BE2C (cell line): ENCODE measurements around the gene SNAPC2.

Experiments
- DNase-seq: peaks from one replicate; pipeline ENCODE4 v3.0.0-alpha.2; 2020
- H3K27me3 ChIP-seq: fragments of 250-450 bp; sonication (Bioruptor Pico); 2 replicates; pipeline ENCODE4 v1.5.1; 2020; ENCODE audit warnings: mild to moderate bottlenecking
- H3K36me3 ChIP-seq: fragments of 250-450 bp; sonication (Bioruptor Pico); 2 replicates; pipeline ENCODE4 v1.5.1; 2020; ENCODE audit warnings: mild to moderate bottlenecking
- H3K4me1 ChIP-seq: fragments of 250-450 bp; sonication (Bioruptor Pico); 2 replicates; pipeline ENCODE4 v1.5.1; 2020
- H3K4me3 ChIP-seq: 2 replicates; pipeline ENCODE4 v1.5.1; 2011; ENCODE audit warnings: low read depth, low read length
- H3K9me3 ChIP-seq: fragments of 250-450 bp; sonication (Bioruptor Pico); 2 replicates; pipeline ENCODE4 v1.5.1; 2020
- CTCF ChIP-seq: IDR thresholded peaks from 2 replicates; pipeline ENCODE4 v1.5.1; 2012; ENCODE audit warnings: mild to moderate bottlenecking, low read depth, low read length

Gene SNAPC2

GRCh38 chr19:7918615-7919421 is 1.3 kb upstream of the SNAPC2 start:
- no peak for DNase-seq
- Histone ChIP-seq H3K4me3 (no peak overlapping the region), H3K36me3 (no peaks in the 10 kb centered on the region; the same call in 1 of the 2 replicates), H3K4me1 (0 out of 2 replicates have a peak, but pooled peaks cover 3% of the 10 kb centered on the region), H3K9me3 (no peaks in the 10 kb centered on the region), H3K27me3 (peaks cover 43% of the 10 kb centered on the region)
- no peak for TF ChIP-seq CTCF

- DNase-seq = peak; percentile 100
- Histone ChIP-seq H3K27me3 (peaks cover 31% of the 10 kb centered on the region), H3K36me3 (no peaks in the 10 kb centered on the region; the same call in 1 of the 2 replicates), H3K9me3 (no peaks in the 10 kb centered on the region), H3K4me3 (peak overlapping the region; percentile 65), H3K4me1 (0 out of 2 replicates have a peak, but pooled peaks cover 3% of the 10 kb centered on the region)
- TF ChIP-seq CTCF = no peak
Observed at GRCh38 chr19:7920519-7921301, 572 bp downstream of the SNAPC2 start.

- Histone ChIP-seq H3K4me3 (peak overlapping the region; percentile 24), H3K27me3 (peaks cover 24% of the 10 kb centered on the region), H3K36me3 (no peaks in the 10 kb centered on the region; the same call in 1 of the 2 replicates), H3K9me3 (no peaks in the 10 kb centered on the region), H3K4me1 (peaks cover 6% of the 10 kb centered on the region)
- no peak for DNase-seq
- TF ChIP-seq CTCF = no peak
Observed at GRCh38 chr19:7921302-7921966, 1.3 kb downstream of the SNAPC2 start.

GRCh38 chr19:7921967-7922835 is 2.1 kb downstream of the SNAPC2 start:
- Histone ChIP-seq H3K36me3 (no peaks in the 10 kb centered on the region; the same call in 1 of the 2 replicates), H3K27me3 (peaks cover 17% of the 10 kb centered on the region), H3K4me3 (no peak overlapping the region), H3K9me3 (no peaks in the 10 kb centered on the region), H3K4me1 (peaks cover 14% of the 10 kb centered on the region)
- no peak for TF ChIP-seq CTCF
- no peak for DNase-seq

GRCh38 chr19:7922836-7923195 is 2.7 kb downstream of the SNAPC2 start:
- Histone ChIP-seq H3K27me3 (peaks cover 10% of the 10 kb centered on the region), H3K4me3 (no peak overlapping the region), H3K36me3 (no peaks in the 10 kb centered on the region; the same call in 1 of the 2 replicates), H3K9me3 (no peaks in the 10 kb centered on the region), H3K4me1 (peaks cover 20% of the 10 kb centered on the region)
- DNase-seq = no peak
- no peak for TF ChIP-seq CTCF
